ENCODE measurements around the gene PHACTR1. TPM values are rescaled to one million over a fixed set of nuclear protein-coding genes. Genes with fewer than 3 reads are reported as not detected.

PHACTR1 gene
- total RNA-seq, 2 experiments from 2014 or later = 1.3 to 2.3 TPM

DNA sequence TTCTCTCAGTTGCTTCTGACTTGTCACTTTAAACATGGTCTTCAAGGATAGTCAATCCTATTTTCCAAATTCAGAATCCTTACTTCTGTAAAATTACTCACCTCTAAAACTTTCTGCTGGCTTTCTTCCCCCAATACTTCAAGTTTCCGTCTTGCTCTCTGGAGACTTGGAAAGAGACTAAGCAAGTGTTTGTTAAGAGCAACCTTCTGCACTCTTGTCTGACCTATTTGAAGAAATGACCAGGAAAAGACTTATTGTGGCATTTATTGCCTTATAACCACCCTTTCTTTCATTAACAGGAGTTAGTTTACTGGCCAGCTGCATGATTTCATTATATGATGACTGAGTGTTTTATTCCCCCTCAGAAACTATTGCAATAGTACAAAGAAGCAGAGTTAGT, 430.8 kb downstream of the PHACTR1 start:
- H3K4me1 ChIP-seq (ENCODE audit: insufficient read depth, low read length) = no peaks in the 10 kb centered on the region
- no peaks in the 10 kb centered on the region for H3K9me3 ChIP-seq (ENCODE audit: control insufficient read depth in 1 of 2, insufficient read depth in 1 of 2, low read length in 2 of 2)
- no peaks in the 10 kb centered on the region for H3K27me3 Mint-ChIP-seq
- no peak overlapping the region for H3K4me3 Mint-ChIP-seq
- no peak overlapping the region for H3K27ac Mint-ChIP-seq
- POLR2A ChIA-PET = no interaction called here
- H3K27ac ChIP-seq (ENCODE audit: low read depth in 1 of 2, low read length in 2 of 2) = no peak overlapping the region
- H3K27me3 ChIP-seq (ENCODE audit: control insufficient read depth in 1 of 2, insufficient read depth in 2 of 2, low read length in 2 of 2) = no peaks in the 10 kb centered on the region
- ATAC-seq (ENCODE audit: poor library complexity) = no peak
- H3K4me3 ChIP-seq (ENCODE audit: low read length) = no peak overlapping the region
- DNase-seq = no peak
- TF ChIP-seq, protein P1, sequence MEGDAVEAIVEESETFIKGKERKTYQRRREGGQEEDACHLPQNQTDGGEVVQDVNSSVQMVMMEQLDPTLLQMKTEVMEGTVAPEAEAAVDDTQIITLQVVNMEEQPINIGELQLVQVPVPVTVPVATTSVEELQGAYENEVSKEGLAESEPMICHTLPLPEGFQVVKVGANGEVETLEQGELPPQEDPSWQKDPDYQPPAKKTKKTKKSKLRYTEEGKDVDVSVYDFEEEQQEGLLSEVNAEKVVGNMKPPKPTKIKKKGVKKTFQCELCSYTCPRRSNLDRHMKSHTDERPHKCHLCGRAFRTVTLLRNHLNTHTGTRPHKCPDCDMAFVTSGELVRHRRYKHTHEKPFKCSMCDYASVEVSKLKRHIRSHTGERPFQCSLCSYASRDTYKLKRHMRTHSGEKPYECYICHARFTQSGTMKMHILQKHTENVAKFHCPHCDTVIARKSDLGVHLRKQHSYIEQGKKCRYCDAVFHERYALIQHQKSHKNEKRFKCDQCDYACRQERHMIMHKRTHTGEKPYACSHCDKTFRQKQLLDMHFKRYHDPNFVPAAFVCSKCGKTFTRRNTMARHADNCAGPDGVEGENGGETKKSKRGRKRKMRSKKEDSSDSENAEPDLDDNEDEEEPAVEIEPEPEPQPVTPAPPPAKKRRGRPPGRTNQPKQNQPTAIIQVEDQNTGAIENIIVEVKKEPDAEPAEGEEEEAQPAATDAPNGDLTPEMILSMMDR (IDR thresholded peaks at IDR 0.05) = no peak
- CTCF ChIA-PET = no interaction called here
- H3K9me3 Mint-ChIP-seq = no peaks in the 10 kb centered on the region
- no peaks in the 10 kb centered on the region for H3K36me3 Mint-ChIP-seq (ENCODE audit: low read depth)
- no peaks in the 10 kb centered on the region for H3K36me3 ChIP-seq (ENCODE audit: insufficient read depth, low read length)
- intact Hi-C loops (cut with DNase I, micrococcal nuclease) = no loop called here
- no peaks in the 10 kb centered on the region for H3K4me1 Mint-ChIP-seq (ENCODE audit: low read depth)

DNA sequence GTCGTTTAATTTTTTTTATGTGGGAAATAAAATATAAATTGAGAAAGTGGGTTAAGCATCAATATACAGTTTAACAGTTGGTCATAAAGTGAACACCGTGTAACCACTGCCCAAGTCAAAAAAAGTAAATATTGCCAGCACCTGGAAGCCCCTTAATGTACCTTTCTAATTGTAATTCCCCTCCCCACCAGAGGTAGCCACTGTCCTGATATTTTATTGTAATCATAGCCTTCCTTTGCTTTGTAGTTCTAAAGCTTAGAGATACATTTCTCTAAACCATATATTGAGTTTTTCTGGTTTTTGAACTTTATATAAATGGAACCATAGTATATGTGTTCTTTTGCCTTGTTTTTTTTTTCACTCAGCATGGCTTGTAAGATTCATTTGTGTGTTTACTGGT, 431.2 kb downstream of the PHACTR1 start:
- TF ChIP-seq, protein P1 (IDR thresholded peaks at IDR 0.05) = no peak
- ChIA-PET POLR2A (no interaction called here), CTCF (no interaction called here)
- Mint-ChIP-seq H3K9me3 (no peaks in the 10 kb centered on the region), H3K27me3 (no peaks in the 10 kb centered on the region), H3K4me1 (ENCODE audit: low read depth) (no peaks in the 10 kb centered on the region), H3K36me3 (ENCODE audit: low read depth) (no peaks in the 10 kb centered on the region), H3K27ac (no peak overlapping the region), H3K4me3 (no peak overlapping the region)
- no peaks in the 10 kb centered on the region for H3K27me3 ChIP-seq (ENCODE audit: control insufficient read depth in 1 of 2, insufficient read depth in 2 of 2, low read length in 2 of 2)
- no peaks in the 10 kb centered on the region for H3K9me3 ChIP-seq (ENCODE audit: control insufficient read depth in 1 of 2, insufficient read depth in 1 of 2, low read length in 2 of 2)
- no peak for ATAC-seq (ENCODE audit: poor library complexity)
- H3K36me3 ChIP-seq (ENCODE audit: insufficient read depth, low read length) = no peaks in the 10 kb centered on the region
- no peak for DNase-seq
- no peak overlapping the region for H3K27ac ChIP-seq (ENCODE audit: low read depth in 1 of 2, low read length in 2 of 2)
- H3K4me3 ChIP-seq (ENCODE audit: low read length) = no peak overlapping the region
- intact Hi-C loops (cut with DNase I, micrococcal nuclease) = no loop called here
- H3K4me1 ChIP-seq (ENCODE audit: insufficient read depth, low read length) = no peaks in the 10 kb centered on the region

DNA sequence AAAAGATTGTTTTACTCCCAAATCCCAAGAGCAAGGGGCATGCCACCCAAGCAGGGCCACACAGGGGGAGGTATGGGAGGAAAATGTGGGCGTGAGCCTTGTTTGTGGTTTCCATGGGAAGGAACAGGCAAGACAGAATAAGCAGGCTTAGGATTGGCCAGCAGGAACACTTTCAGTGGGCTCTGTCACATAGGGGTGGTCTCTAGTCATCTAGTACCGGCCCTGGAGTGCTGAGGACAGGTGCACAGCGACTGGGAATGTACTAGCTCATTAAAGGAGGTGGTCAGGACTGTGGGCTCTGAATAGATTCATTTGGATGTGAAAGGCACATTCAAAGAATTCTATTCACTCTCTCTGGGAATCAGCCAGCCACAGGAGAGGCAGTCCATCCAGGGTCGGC, 436.2 kb downstream of the PHACTR1 start:
- no peak overlapping the region for H3K4me3 ChIP-seq (ENCODE audit: low read length)
- Mint-ChIP-seq H3K9me3 (no peaks in the 10 kb centered on the region), H3K4me3 (no peak overlapping the region), H3K36me3 (ENCODE audit: low read depth) (no peaks in the 10 kb centered on the region), H3K4me1 (ENCODE audit: low read depth) (no peaks in the 10 kb centered on the region), H3K27ac (no peak overlapping the region), H3K27me3 (no peaks in the 10 kb centered on the region)
- ATAC-seq (ENCODE audit: poor library complexity) (no peak), DNase-seq (no peak)
- ChIA-PET CTCF (no interaction called here), POLR2A (no interaction called here)
- intact Hi-C loops (cut with DNase I, micrococcal nuclease) = no loop called here
- H3K27ac ChIP-seq (ENCODE audit: low read depth in 1 of 2, low read length in 2 of 2) = no peak overlapping the region
- no peaks in the 10 kb centered on the region for H3K4me1 ChIP-seq (ENCODE audit: insufficient read depth, low read length)
- no peaks in the 10 kb centered on the region for H3K36me3 ChIP-seq (ENCODE audit: insufficient read depth, low read length)
- no peaks in the 10 kb centered on the region for H3K9me3 ChIP-seq (ENCODE audit: control insufficient read depth in 1 of 2, insufficient read depth in 1 of 2, low read length in 2 of 2)
- TF ChIP-seq, protein P1 (IDR thresholded peaks at IDR 0.05) = no peak
- H3K27me3 ChIP-seq (ENCODE audit: control insufficient read depth in 1 of 2, insufficient read depth in 2 of 2, low read length in 2 of 2) = no peaks in the 10 kb centered on the region

All from CD4-positive, alpha-beta T cell (primary cell).